IMR-90 (cell line): ENCODE data around the gene EIF4G3. TPM values are rescaled to one million over a fixed set of nuclear protein-coding genes. Genes with fewer than 3 reads are reported as not detected.
A peak's percentile ranks its signal among the peaks of the same experiment; 100 is the strongest.

Experiments used
- ATAC-seq: fragments of 200-7000 bp; cut with Tn5 transposase; 2 replicates; pipeline ENCODE4 v1.9.1; 2020; ENCODE audit warnings: low read depth, mild to moderate bottlenecking, moderate library complexity
- BruUV-seq: library from RNA; stranded (reverse); fragments of 400-500 nt; replicated peaks from 2 replicates; lab custom pipeline; 2021; lab: Mats Ljungman, UMichigan
- CTCF ChIA-PET: fragments of 300-600 bp; formaldehyde crosslinking; extraction: SDS; loops from one replicate; lab custom pipeline; 2021; ENCODE audit warnings: antibody characterized with exemption; lab: Yijun Ruan, JAX
- POLR2A ChIA-PET: fragments of 300-600 bp; sonication (Branson Sonifier 250); formaldehyde crosslinking; loops from one replicate; lab custom pipeline; 2022; ENCODE audit warnings: antibody characterized with exemption; ENCODE audit not compliant: unreplicated experiment; lab: Charles Lee
- DNase-seq: peaks from one replicate; pipeline ENCODE4 v3.0.0; 2013
- H2AFZ ChIP-seq: replicated peaks from 2 replicates; pipeline ENCODE3; 2013; ENCODE audit warnings: low read length, mild to moderate bottlenecking; ENCODE audit not compliant: poor library complexity
- H2AK5ac ChIP-seq: 2 replicates; pipeline ENCODE4 v1.6.1; 2013; ENCODE audit warnings: low read depth, low read length, inconsistent platforms
- H2AK9ac ChIP-seq: replicated peaks from 2 replicates; pipeline ENCODE3; 2013; ENCODE audit warnings: mild to moderate bottlenecking, low read depth, low read length, moderate library complexity; ENCODE audit not compliant: poor library complexity
- H2BK120ac ChIP-seq: 2 replicates; pipeline ENCODE4 v1.6.1; 2013; ENCODE audit warnings: low read depth, low read length, inconsistent platforms
- H2BK15ac ChIP-seq: 3 replicates; pipeline ENCODE4 v1.6.1; 2013; ENCODE audit warnings: low read depth, low read length, inconsistent platforms
- H2BK20ac ChIP-seq: 2 replicates; pipeline ENCODE4 v1.6.1; 2013; ENCODE audit warnings: low read depth, mild to moderate bottlenecking, inconsistent platforms, low read length, moderate library complexity
- H2BK5ac ChIP-seq: 2 replicates; pipeline ENCODE4 v1.6.1; 2013; ENCODE audit warnings: mild to moderate bottlenecking, low read depth, low read length, inconsistent platforms; ENCODE audit not compliant: poor library complexity, severe bottlenecking
- H3K14ac ChIP-seq: replicated peaks from 2 replicates; pipeline ENCODE4 v1.6.1; 2013; ENCODE audit warnings: low read depth, low read length, inconsistent platforms
- H3K18ac ChIP-seq: 2 replicates; pipeline ENCODE4 v1.6.1; 2013; ENCODE audit warnings: low read depth, low read length, control low read depth
- H3K23ac ChIP-seq: 2 replicates; pipeline ENCODE4 v1.6.1; 2013; ENCODE audit warnings: low read depth, low read length, inconsistent platforms
- H3K27ac ChIP-seq: 2 replicates; pipeline ENCODE4 v1.5.1; 2013; ENCODE audit warnings: mild to moderate bottlenecking, control low read depth, low read length; ENCODE audit not compliant: insufficient read depth
- H3K27me3 ChIP-seq: 2 replicates; pipeline ENCODE4 v1.6.1; 2013; ENCODE audit warnings: low read length; ENCODE audit not compliant: control insufficient read depth, insufficient read depth
- H3K36me3 ChIP-seq: 2 replicates; pipeline ENCODE4 v1.6.1; 2013; ENCODE audit warnings: low read length, mixed read lengths; ENCODE audit not compliant: control insufficient read depth, insufficient read depth
- H3K4ac ChIP-seq: 2 replicates; pipeline ENCODE4 v1.6.1; 2013; ENCODE audit warnings: low read depth, low read length, inconsistent platforms
- H3K4me1 ChIP-seq: 2 replicates; pipeline ENCODE4 v1.6.1; 2013; ENCODE audit warnings: low read length, mixed read lengths; ENCODE audit not compliant: control insufficient read depth, insufficient read depth
- H3K4me2 ChIP-seq: 2 replicates; pipeline ENCODE4 v1.6.1; 2013; ENCODE audit warnings: low read depth, mild to moderate bottlenecking, control low read depth, low read length, moderate library complexity
- H3K4me3 ChIP-seq: 2 replicates; pipeline ENCODE4 v1.5.1; 2013; ENCODE audit warnings: low read depth, mild to moderate bottlenecking, control low read depth, low read length, moderate library complexity; ENCODE audit not compliant: insufficient read depth
- H3K56ac ChIP-seq: 2 replicates; pipeline ENCODE4 v1.6.1; 2013; ENCODE audit warnings: low read length, inconsistent platforms; ENCODE audit not compliant: insufficient read depth; ENCODE audit errors: extremely low read depth
- H3K79me1 ChIP-seq, 2 experiments: 2 replicates each; pipeline ENCODE4 v1.6.1; 2013; ENCODE audit warnings: low read length in 2 of 2, inconsistent platforms in 1 of 2, low read depth in 1 of 2
- H3K9ac ChIP-seq: 2 replicates; pipeline ENCODE4 v1.6.1; 2013; ENCODE audit warnings: low read depth, low read length, control low read depth
- H3K9me1 ChIP-seq: 2 replicates; pipeline ENCODE4 v1.6.1; 2013; ENCODE audit warnings: low read length, inconsistent platforms; ENCODE audit not compliant: insufficient read depth
- H3K9me3 ChIP-seq: 2 replicates; pipeline ENCODE4 v1.6.1; 2013; ENCODE audit warnings: low read length; ENCODE audit not compliant: control insufficient read depth, insufficient read depth
- H4K20me1 ChIP-seq: 2 replicates; pipeline ENCODE4 v1.6.1; 2013; ENCODE audit warnings: low read length, inconsistent platforms; ENCODE audit not compliant: insufficient read depth
- H4K5ac ChIP-seq: 2 replicates; pipeline ENCODE4 v1.6.1; 2013; ENCODE audit warnings: mild to moderate bottlenecking, low read depth, low read length, control low read depth
- H4K8ac ChIP-seq, 2 experiments: 2 replicates each; pipeline ENCODE4 v1.6.1; 2013; ENCODE audit warnings: low read depth in 2 of 2, low read length in 2 of 2, control low read depth in 1 of 2, inconsistent platforms in 1 of 2
- H4K91ac ChIP-seq: 2 replicates; pipeline ENCODE4 v1.6.1; 2013; ENCODE audit warnings: low read depth, low read length, inconsistent platforms; ENCODE audit not compliant: insufficient read depth
- BHLHE40 ChIP-seq: fragments of 150-350 bp; IDR thresholded peaks from 2 replicates; pipeline ENCODE4 v1.6.1; 2016; ENCODE audit warnings: mild to moderate bottlenecking, low read depth, low read length
- CEBPB ChIP-seq: IDR thresholded peaks from 2 replicates; pipeline ENCODE4 v1.6.1; 2012; ENCODE audit warnings: low read depth, low read length, improper control_type of control experiment
- CHD1 ChIP-seq: IDR thresholded peaks from 2 replicates; pipeline ENCODE4 v1.6.1; 2012; ENCODE audit warnings: low read depth, low read length, improper control_type of control experiment
- ELK1 ChIP-seq: fragments of 150-350 bp; IDR thresholded peaks from 2 replicates; pipeline ENCODE4 v1.6.1; 2016; ENCODE audit warnings: low read depth, mild to moderate bottlenecking, low read length, moderate library complexity, borderline replicate concordance
- FOS ChIP-seq: fragments of 150-350 bp; IDR thresholded peaks from 2 replicates; pipeline ENCODE4 v1.6.1; 2016; ENCODE audit warnings: low read depth, low read length
- MAFK ChIP-seq: IDR thresholded peaks from 2 replicates; pipeline ENCODE4 v1.6.1; 2012; ENCODE audit warnings: low read depth, low read length, improper control_type of control experiment
- MAZ ChIP-seq: IDR thresholded peaks from 2 replicates; pipeline ENCODE4 v1.6.1; 2012; ENCODE audit warnings: low read depth, mild to moderate bottlenecking, low read length, improper control_type of control experiment, moderate library complexity, borderline replicate concordance
- MXI1 ChIP-seq: IDR thresholded peaks from 2 replicates; pipeline ENCODE4 v1.6.1; 2012; ENCODE audit warnings: low read depth, mild to moderate bottlenecking, low read length, moderate library complexity, borderline replicate concordance
- NFE2L2 ChIP-seq: fragments of 150-350 bp; IDR thresholded peaks from 2 replicates; pipeline ENCODE4 v1.6.1; 2016; ENCODE audit warnings: low read depth, mild to moderate bottlenecking, low read length
- POLR2A ChIP-seq: IDR thresholded peaks from 2 replicates; pipeline ENCODE4 v1.6.1; 2012; ENCODE audit warnings: mild to moderate bottlenecking, low read depth, low read length
- RAD21 ChIP-seq: IDR thresholded peaks from 2 replicates; pipeline ENCODE4 v1.6.1; 2012; ENCODE audit warnings: low read length, improper control_type of control experiment
- RCOR1 ChIP-seq: IDR thresholded peaks from 2 replicates; pipeline ENCODE4 v1.6.1; 2012; ENCODE audit warnings: mild to moderate bottlenecking, low read length, improper control_type of control experiment; ENCODE audit not compliant: insufficient replicate concordance
- RFX5 ChIP-seq: IDR thresholded peaks from 2 replicates; pipeline ENCODE4 v1.8.0; 2012; ENCODE audit warnings: low read depth, mild to moderate bottlenecking, low read length, moderate library complexity
- SMC3 ChIP-seq: fragments of 150-350 bp; IDR thresholded peaks from 2 replicates; pipeline ENCODE4 v1.6.1; 2016; ENCODE audit warnings: low read depth, mild to moderate bottlenecking, antibody characterized with exemption, low read length, moderate library complexity
- WGBS, 2 experiments: methylation state at CpG; one replicate each; pipeline versions ENCODE4 v1.1.5 to v1.1.7; 2013; ENCODE audit warnings: missing lambda C conversion rate in 2 of 2; ENCODE audit not compliant: insufficient read length in 1 of 2; ENCODE audit errors: extremely low coverage in 2 of 2; 5-methylcytosine and 5-hydroxymethylcytosine counted together
- dilution Hi-C: fragments of 300-500 bp; cut with HindIII; formaldehyde crosslinking; loops from one replicate; pipeline ENCODE4 v1.14.3; 2018; ENCODE audit warnings: low sequenced_read_pairs; ENCODE audit not compliant: unreplicated experiment
- in situ Hi-C: fragments of 300-500 bp; cut with MboI; formaldehyde crosslinking; loops from 3 replicates; pipeline ENCODE4 v1.14.3; 2019; ENCODE audit warnings: low sequenced_read_pairs, inconsistent platforms, mixed read lengths
- intact Hi-C: fragments of 100-400 bp; cut with micrococcal nuclease; formaldehyde crosslinking; loops from 2 replicates; pipeline ENCODE4 v1.10.0; 2022
- polyA plus RNA-seq, 3 experiments: library from polyadenylated mRNA; depleted of rRNA; stranded (reverse); fragments of >200 nt; gene quantifications; 2 replicates each; pipeline ENCODE4 v1.2.3, GENCODE V29; 2012; ENCODE audit warnings: low replicate concordance in 1 of 3
- total RNA-seq: library from RNA; depleted of rRNA; stranded (reverse); fragments of >200 nt; gene quantifications from 2 replicates; pipeline ENCODE4 v1.2.3, GENCODE V29; 2012
- TF ChIP-seq, protein P1 (sequence below): fragments of 150-350 bp; IDR thresholded peaks from 2 replicates; pipeline ENCODE4 v1.6.1; 2017; ENCODE audit warnings: mild to moderate bottlenecking, antibody characterized with exemption, low read length, low read depth
- TF ChIP-seq, protein P2 (sequence below): conservative IDR thresholded peaks from 2 replicates; pipeline ENCODE4 v1.5.1; 2012; ENCODE audit warnings: mild to moderate bottlenecking, low read depth, low read length, improper control_type of control experiment

EIF4G3 gene
- total and polyA plus RNA-seq, 2 of the 4 experiments (the other 2 are of a cell fraction), result 25.8 to 49.2 TPM

DNA sequence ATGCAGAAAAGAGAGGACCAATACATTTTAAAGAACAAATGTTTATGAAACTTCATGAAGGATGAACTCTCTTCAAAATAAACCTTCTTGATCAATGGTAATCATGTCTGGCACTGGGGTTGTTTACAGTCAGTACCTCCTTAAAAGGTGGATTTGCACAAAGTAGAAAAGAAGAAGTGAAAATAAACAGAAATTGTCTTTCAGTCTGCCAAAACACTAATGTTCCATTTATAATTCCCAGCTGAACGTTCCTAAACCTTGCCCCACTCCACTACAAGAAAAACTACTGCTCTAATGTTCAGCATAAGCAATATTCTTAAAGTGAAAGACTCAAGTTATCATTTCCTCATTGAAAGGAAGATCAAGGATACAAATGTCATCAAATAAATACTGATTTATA lies 86.2 kb downstream of the EIF4G3 start:
- Histone ChIP-seq H3K4me1 (peaks cover 6% of the 10 kb centered on the region), H4K8ac (peak overlapping the region in 1 of 2 experiments; percentile 43; a peak in 1 of 4 replicates), H2BK5ac (peak overlapping the region; percentile 82), H2AFZ (no peak overlapping the region), H3K23ac (no peak overlapping the region), H3K36me3 (peaks cover 6% of the 10 kb centered on the region), H3K14ac (peak overlapping the region; percentile 90; the same call in 1 of the 2 replicates), H2AK9ac (no peak overlapping the region), H3K27ac (no peak overlapping the region), H3K4ac (no peak overlapping the region), H4K91ac (no peak overlapping the region), H3K4me3 (no peak overlapping the region), H3K9ac (no peak overlapping the region), H2BK120ac (no peak overlapping the region), H2BK20ac (no peak overlapping the region), H2AK5ac (no peak overlapping the region), H3K4me2 (peak overlapping the region; percentile 73), H3K56ac (no peak overlapping the region), H4K20me1 (peaks cover 6% of the 10 kb centered on the region; the same call in 1 of the 2 replicates), H4K5ac (peak overlapping the region; percentile 48; the same call in 1 of the 2 replicates), H3K27me3 (no peaks in the 10 kb centered on the region), H3K9me1 (peaks cover 3% of the 10 kb centered on the region; the same call in 1 of the 2 replicates), H3K79me1 (peaks cover 17 to 45% of the 10 kb centered on the region in 2 experiments), H3K9me3 (no peaks in the 10 kb centered on the region), H2BK15ac (0 out of 3 replicates have a peak overlapping the region, but pooled peaks have one; percentile 1), H3K18ac (peak overlapping the region; percentile 71; the same call in 1 of the 2 replicates)
- dilution Hi-C loops, result no loop called here
- ATAC-seq, result peak; percentile 33; the same call in 1 of the 2 replicates
- no CpG with 5 or more reads among the region's 1 CpG for WGBS, 2 experiments
- intact Hi-C loops, result no loop called here
- no TSS peak for BruUV-seq
- ChIA-PET POLR2A (no interaction called here), CTCF (interaction anchor here (0.6 kb wide), 1 partner anchor 262 kb away, joined by 5 read pairs; no protein-coding TSS in a partner anchor)
- in situ Hi-C loops, result no loop called here
- TF ChIP-seq BHLHE40 (no peak), SMC3 (no peak), FOS (no peak), NFE2L2 (no peak), CEBPB (no peak), MAZ (no peak), POLR2A (no peak), RCOR1 (no peak), RAD21 (no peak), RFX5 (no peak), MAFK (no peak), MXI1 (no peak), CHD1 (no peak), ELK1 (no peak)
- TF ChIP-seq, protein P1, sequence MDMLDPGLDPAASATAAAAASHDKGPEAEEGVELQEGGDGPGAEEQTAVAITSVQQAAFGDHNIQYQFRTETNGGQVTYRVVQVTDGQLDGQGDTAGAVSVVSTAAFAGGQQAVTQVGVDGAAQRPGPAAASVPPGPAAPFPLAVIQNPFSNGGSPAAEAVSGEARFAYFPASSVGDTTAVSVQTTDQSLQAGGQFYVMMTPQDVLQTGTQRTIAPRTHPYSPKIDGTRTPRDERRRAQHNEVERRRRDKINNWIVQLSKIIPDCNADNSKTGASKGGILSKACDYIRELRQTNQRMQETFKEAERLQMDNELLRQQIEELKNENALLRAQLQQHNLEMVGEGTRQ, result no peak
- TF ChIP-seq, protein P2, sequence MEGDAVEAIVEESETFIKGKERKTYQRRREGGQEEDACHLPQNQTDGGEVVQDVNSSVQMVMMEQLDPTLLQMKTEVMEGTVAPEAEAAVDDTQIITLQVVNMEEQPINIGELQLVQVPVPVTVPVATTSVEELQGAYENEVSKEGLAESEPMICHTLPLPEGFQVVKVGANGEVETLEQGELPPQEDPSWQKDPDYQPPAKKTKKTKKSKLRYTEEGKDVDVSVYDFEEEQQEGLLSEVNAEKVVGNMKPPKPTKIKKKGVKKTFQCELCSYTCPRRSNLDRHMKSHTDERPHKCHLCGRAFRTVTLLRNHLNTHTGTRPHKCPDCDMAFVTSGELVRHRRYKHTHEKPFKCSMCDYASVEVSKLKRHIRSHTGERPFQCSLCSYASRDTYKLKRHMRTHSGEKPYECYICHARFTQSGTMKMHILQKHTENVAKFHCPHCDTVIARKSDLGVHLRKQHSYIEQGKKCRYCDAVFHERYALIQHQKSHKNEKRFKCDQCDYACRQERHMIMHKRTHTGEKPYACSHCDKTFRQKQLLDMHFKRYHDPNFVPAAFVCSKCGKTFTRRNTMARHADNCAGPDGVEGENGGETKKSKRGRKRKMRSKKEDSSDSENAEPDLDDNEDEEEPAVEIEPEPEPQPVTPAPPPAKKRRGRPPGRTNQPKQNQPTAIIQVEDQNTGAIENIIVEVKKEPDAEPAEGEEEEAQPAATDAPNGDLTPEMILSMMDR, result no peak
- no peak for DNase-seq
